Skin epidermis (tissue), 12 donors: ENCODE data around the gene HOXB6.

Source experiments
- H3K27ac ChIP-seq, 21 experiments: fragments of 200-600 bp; sonication (generic) in 11 of 21; one replicate each; pipeline ENCODE4 v1.5.0; 2020; ENCODE audit warnings: mild to moderate bottlenecking in 3 of 21, inconsistent platforms in 2 of 21, moderate library complexity in 2 of 21
- H3K4me3 ChIP-seq, 7 experiments: fragments of 200-600 bp; sonication (generic) in 2 of 7; one replicate each; pipeline ENCODE4 v1.5.0; 2020; ENCODE audit warnings: inconsistent platforms in 2 of 7, mild to moderate bottlenecking in 2 of 7, moderate library complexity in 1 of 7

The HOXB6 gene

DNA sequence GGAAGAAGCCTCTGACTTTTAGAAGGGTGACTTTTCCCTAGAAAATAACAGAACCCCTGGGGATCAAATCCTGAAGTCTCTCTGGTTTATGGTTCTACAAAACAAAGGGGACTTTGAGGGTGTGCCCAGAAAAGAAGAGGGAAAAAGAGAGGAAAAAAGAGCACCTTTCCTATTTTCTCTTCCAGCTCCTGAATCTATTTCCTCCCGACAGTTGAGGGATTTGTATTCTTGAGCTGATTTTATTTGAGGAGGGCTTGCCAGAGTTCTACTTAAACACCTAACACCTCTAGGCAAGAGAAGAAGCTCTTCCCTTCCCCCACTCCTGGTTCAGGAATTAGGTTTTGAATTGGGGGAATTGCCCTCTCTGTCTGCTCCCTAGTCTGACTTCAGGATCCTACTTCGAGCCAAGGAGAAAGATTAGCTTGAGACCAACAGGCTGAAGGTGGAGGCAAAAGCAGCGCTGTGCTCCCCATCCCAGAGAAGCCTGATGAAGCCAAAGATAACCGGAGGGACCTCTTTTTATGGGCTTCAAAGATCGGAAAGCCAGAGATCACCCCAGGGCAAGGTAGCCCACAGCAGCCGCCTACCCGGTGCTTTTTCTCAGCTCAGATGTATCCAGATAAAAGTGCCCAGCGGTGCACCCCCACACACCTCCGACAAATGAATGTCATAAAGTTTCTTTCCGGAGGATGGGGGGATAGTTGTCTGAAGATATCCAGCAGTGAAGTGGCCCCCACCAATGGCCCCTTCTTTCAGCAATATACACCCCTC lies 15.5 kb downstream of the HOXB6 start:
- H3K4me3 ChIP-seq, result peak overlapping the region in 1 of 7 experiments; percentile 13
- peak overlapping the region in 6 of 21 experiments; percentile 42 to 94 (median 82) for H3K27ac ChIP-seq

DNA sequence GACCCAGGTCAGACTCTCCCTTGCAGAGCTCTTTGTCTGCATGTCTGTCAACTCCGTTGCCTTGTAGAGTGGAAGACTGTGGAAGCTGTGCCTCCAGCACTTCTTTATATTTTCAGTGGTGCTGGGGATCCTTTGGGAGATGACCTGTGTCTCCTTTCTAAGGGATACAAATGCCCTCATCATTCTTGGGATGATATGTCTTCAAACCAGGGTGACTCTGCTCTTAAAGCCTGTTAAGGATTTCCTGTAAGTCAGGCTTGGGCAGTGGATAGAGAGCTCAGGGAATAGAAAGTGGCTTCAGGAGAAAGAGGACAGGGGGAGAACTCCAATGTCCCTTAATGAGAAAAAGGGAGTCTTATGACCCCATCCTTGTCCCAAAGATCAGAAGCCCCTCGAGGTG lies 16.3 kb downstream of the HOXB6 start:
- peak overlapping the region in 5 of 21 experiments; percentile 72 to 94 (median 83) for H3K27ac ChIP-seq
- H3K4me3 ChIP-seq, result no peak overlapping the region

- Histone ChIP-seq H3K4me3 (peak overlapping the region in 1 of 7 experiments; percentile 9), H3K27ac (peak overlapping the region in 7 of 21 experiments; percentile 1 to 94 (median 81))
These were observed 16.7 kb downstream of the HOXB6 start for GRCh38 chr17:48588074-48588415.

GRCh38 chr17:48587276-48588073 lies 17.3 kb downstream of the HOXB6 start:
- Histone ChIP-seq H3K27ac (peak overlapping the region in 8 of 21 experiments; percentile 1 to 94 (median 76)), H3K4me3 (peak overlapping the region in 1 of 7 experiments; percentile 9)

- peak overlapping the region; percentile 29 to 55 (median 49) for H3K4me3 ChIP-seq
- peak overlapping the region in 10 of 21 experiments; percentile 1 to 94 (median 75) for H3K27ac ChIP-seq
These were observed 18.2 kb downstream of the HOXB6 start for GRCh38 chr17:48586355-48587258.

- H3K27ac ChIP-seq, result peak overlapping the region in 2 of 21 experiments; percentile 92 to 94
- H3K4me3 ChIP-seq, result no peak overlapping the region
These were observed 20.5 kb downstream of the HOXB6 start for GRCh38 chr17:48584223-48584741.

DNA sequence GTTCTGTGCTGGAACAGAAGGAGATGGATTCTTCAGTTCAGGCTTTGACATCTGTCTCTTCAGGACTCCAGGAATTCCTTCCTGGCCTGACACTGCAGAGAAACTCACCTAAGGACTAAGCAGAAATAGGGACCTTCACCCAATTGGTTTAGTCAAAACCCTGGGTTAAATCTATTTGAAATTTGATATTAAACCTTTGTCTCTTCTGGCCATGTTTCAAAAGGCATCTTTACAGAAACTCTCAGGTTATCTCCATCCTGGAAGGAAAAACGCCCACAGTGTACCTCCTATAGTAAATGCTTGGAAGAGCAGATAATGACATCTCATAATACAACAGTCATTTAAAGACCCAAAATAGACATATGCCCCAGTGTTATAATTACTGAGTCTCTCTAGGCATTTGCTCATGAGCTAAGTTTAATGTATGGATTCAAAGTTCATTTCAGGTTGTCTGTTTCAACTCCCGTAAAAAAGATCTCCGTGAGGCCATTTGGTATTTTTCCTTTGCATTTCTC lies 21.0 kb downstream of the HOXB6 start:
- Histone ChIP-seq H3K4me3 (no peak overlapping the region), H3K27ac (peak overlapping the region in 1 of 21 experiments; percentile 94)

GRCh38 chr17:48582750-48583069 lies 22.1 kb downstream of the HOXB6 start:
- Histone ChIP-seq H3K27ac (peak overlapping the region in 6 of 21 experiments; percentile 42 to 94 (median 90)), H3K4me3 (no peak overlapping the region)

GRCh38 chr17:48579760-48580554 lies 24.8 kb downstream of the HOXB6 start:
- peak overlapping the region in 6 of 21 experiments; percentile 85 to 94 (median 90) for H3K27ac ChIP-seq
- no peak overlapping the region for H3K4me3 ChIP-seq

GRCh38 chr17:48579471-48579759 lies 25.4 kb downstream of the HOXB6 start:
- peak overlapping the region in 1 of 7 experiments; percentile 51 for H3K4me3 ChIP-seq
- peak overlapping the region in 6 of 21 experiments; percentile 20 to 94 (median 88) for H3K27ac ChIP-seq

- Histone ChIP-seq H3K27ac (peak overlapping the region in 20 of 21 experiments; percentile 23 to 94 (median 76)), H3K4me3 (peak overlapping the region; percentile 35 to 51 (median 41))
These were observed 25.9 kb downstream of the HOXB6 start for GRCh38 chr17:48578616-48579470.

- Histone ChIP-seq H3K27ac (peak within 1 kb of the TSS; percentile 23 to 94 (median 75)), H3K4me3 (peak within 1 kb of the TSS; percentile 35 to 51 (median 41))
These were observed 26.7 kb downstream of the HOXB6 start, which contains the start of gene HOXB4 for GRCh38 chr17:48577946-48578615. Gene HOXB4 (minus strand): TSS chr17:48578350. CDS start chr17:48578319, 31 bp downstream.

DNA sequence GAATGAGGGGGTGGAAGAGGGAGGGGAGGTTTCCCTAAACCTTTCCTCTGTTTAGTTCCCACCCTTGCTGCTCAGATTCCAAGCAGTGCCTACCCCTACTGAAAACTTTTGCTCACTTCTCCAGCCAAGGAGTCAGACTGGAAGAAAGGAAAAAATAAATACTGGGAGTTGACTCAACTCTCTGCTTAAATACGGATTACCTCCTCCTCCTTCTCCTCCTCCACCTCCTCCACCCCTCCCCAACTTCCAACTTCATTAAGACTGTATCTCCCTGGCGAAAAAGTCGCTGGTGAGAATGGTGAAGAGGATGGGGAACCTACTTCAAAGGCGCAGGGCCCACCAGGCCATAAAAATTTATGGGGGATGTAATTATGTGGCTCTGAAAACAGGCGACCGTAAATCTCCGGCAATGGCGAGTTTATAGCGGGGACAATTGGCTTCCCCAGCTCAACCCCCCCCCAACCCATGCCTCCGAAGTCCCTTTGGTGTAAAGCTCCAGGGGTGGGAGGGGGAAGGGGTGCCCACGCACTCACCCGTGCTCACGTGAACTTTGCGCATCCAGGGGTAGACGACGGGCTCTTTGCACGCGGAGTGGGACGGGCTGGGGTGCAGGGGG lies 27.3 kb downstream of the HOXB6 start:
- Histone ChIP-seq H3K27ac (peak overlapping the region in 16 of 21 experiments; percentile 36 to 94 (median 77)), H3K4me3 (peak overlapping the region; percentile 35 to 51 (median 41))

GRCh38 chr17:48576479-48577309 lies 28.1 kb downstream of the HOXB6 start:
- H3K4me3 ChIP-seq, result peak overlapping the region in 5 of 7 experiments; percentile 38 to 51 (median 49)
- H3K27ac ChIP-seq, result peak overlapping the region in 11 of 21 experiments; percentile 6 to 94 (median 85)

DNA sequence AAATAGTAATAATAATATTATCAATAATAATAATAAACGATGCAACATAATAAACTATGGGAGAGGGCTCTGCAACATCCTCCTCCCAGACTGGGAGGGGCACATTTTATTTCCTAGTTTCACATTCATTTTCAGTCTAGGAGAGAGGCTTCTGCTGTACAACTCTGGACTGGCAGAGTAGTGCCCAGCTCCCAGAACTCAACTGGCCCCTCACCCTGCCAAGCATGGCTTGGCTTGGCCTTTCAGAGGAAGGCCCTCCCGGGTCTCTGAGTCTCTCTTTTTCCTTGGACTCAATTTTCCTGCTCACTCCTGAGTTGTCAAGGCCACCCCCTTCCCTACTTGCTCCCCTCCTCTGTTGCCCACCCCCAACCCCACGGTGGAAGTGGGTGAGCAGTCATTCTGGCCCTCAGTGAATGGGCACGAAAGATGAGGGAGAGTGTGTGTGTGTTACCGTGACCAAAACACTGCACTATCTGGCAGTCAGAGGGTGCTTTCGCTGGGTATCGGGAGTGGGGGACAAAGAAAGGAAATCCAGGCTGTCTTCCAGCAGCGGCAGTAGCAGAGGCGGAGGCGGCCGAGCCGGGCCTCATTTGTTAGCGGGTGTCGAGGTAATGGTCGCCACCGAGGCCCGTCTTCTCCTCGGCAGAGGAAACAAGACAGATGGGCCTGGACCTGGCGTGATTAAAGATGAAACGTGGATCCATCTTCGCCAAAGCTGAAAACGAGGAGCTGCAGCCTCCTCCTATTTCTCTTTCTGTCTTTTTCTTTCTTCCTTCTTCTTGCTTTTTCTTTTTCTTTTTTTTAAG lies 28.9 kb downstream of the HOXB6 start:
- Histone ChIP-seq H3K4me3 (peak overlapping the region in 1 of 7 experiments; percentile 51), H3K27ac (peak overlapping the region in 7 of 21 experiments; percentile 21 to 94 (median 88))
